Measurements from ENCODE around the gene PRMT1. TPM values are rescaled to one million over a fixed set of nuclear protein-coding genes. Genes with fewer than 3 reads are reported as not detected.
A peak's percentile ranks its signal among the peaks of the same experiment; 100 is the strongest.

The PRMT1 gene
- polyA plus RNA-seq, 3 donors: 60.1 to 94.4 (median 74.3) TPM

GRCh38 chr19:49687150-49687549, 10.1 kb downstream of the PRMT1 start:
- peaks cover 17 to 33% of the 10 kb centered on the region in 2 donors for H3K27me3 ChIP-seq (ENCODE audit: control insufficient read depth in 2 of 2, insufficient read depth in 2 of 2, low read length in 2 of 2)
- H3K36me3 Mint-ChIP-seq: peaks cover 61 to 70% of the 10 kb centered on the region in 2 donors
- H3K9ac ChIP-seq (ENCODE audit: insufficient read depth, low read length, poor library complexity, severe bottlenecking): no peak overlapping the region
- H4K20me1 ChIP-seq (ENCODE audit: insufficient read depth, low read length): peaks cover 5% of the 10 kb centered on the region
- no peak overlapping the region for H3K4me3 ChIP-seq (replicated peaks in 1 of 3; ENCODE audit: low read depth in 2 of 3, low read length in 3 of 3)
- peaks cover 0 to 14% (median 8%) of the 10 kb centered on the region in 7 donors for H3K9me3 Mint-ChIP-seq
- WGBS (ENCODE audit: insufficient coverage): 77% methylated on average over 7 of the region's 12 CpGs
- intact Hi-C loops (cut with micrococcal nuclease): no loop called here
- TF ChIP-seq CTCF (IDR thresholded peaks at IDR 0.05): no peak
- peaks cover 38 to 40% (median 38%) of the 10 kb centered on the region in 3 donors for H3K27me3 Mint-ChIP-seq (ENCODE audit: low read depth in 3 of 3)
- peaks cover 28 to 42% of the 10 kb centered on the region in 2 donors for H3K36me3 ChIP-seq (replicated peaks in 1 of 2; ENCODE audit: control insufficient read depth in 1 of 2, insufficient read depth in 2 of 2, low read length in 2 of 2)
- no peak for DNase-seq
- peaks cover 32% of the 10 kb centered on the region for H3K4me1 Mint-ChIP-seq
- peak overlapping the region in 2 of 7 donors; percentile 54 to 59 for H3K27ac Mint-ChIP-seq
- no peak overlapping the region for H3K4me2 ChIP-seq (replicated peaks; ENCODE audit: extremely low read depth, low read length, poor library complexity, severe bottlenecking)
- peaks cover 29 to 34% of the 10 kb centered on the region in 2 donors for H3K4me1 ChIP-seq (ENCODE audit: control insufficient read depth in 1 of 2, insufficient read depth in 2 of 2, low read length in 2 of 2)
- H3K27ac ChIP-seq (ENCODE audit: low read depth in 1 of 2, low read length in 2 of 2): no peak overlapping the region
- H3K9me3 ChIP-seq (replicated peaks in 1 of 2; ENCODE audit: control insufficient read depth in 1 of 2, insufficient read depth in 1 of 2, low read length in 2 of 2): peaks cover 0 to 11% of the 10 kb centered on the region in 2 donors
- H2AFZ ChIP-seq (ENCODE audit: insufficient read depth, low read depth, low read length, poor library complexity, severe bottlenecking): no peak overlapping the region
- H3K4me3 Mint-ChIP-seq: no peak overlapping the region
- no peaks in the 10 kb centered on the region for H3K79me2 ChIP-seq (ENCODE audit: insufficient read depth, low read length)

- Histone ChIP-seq H3K4me1 (ENCODE audit: control insufficient read depth in 1 of 2, insufficient read depth in 2 of 2, low read length in 2 of 2) (peaks cover 29 to 34% of the 10 kb centered on the region in 2 donors), H2AFZ (ENCODE audit: insufficient read depth, low read depth, low read length, poor library complexity, severe bottlenecking) (no peak overlapping the region), H3K36me3 (replicated peaks in 1 of 2; ENCODE audit: control insufficient read depth in 1 of 2, insufficient read depth in 2 of 2, low read length in 2 of 2) (peaks cover 24 to 36% of the 10 kb centered on the region in 2 donors), H4K20me1 (ENCODE audit: insufficient read depth, low read length) (peaks cover 5% of the 10 kb centered on the region), H3K79me2 (ENCODE audit: insufficient read depth, low read length) (no peaks in the 10 kb centered on the region), H3K27ac (ENCODE audit: low read depth in 1 of 2, low read length in 2 of 2) (no peak overlapping the region), H3K9ac (ENCODE audit: insufficient read depth, low read length, poor library complexity, severe bottlenecking) (no peak overlapping the region), H3K4me2 (replicated peaks; ENCODE audit: extremely low read depth, low read length, poor library complexity, severe bottlenecking) (no peak overlapping the region), H3K9me3 (replicated peaks in 1 of 2; ENCODE audit: control insufficient read depth in 1 of 2, insufficient read depth in 1 of 2, low read length in 2 of 2) (peaks cover 0 to 11% of the 10 kb centered on the region in 2 donors), H3K4me3 (replicated peaks in 1 of 3; ENCODE audit: low read depth in 2 of 3, low read length in 3 of 3) (no peak overlapping the region), H3K27me3 (ENCODE audit: control insufficient read depth in 2 of 2, insufficient read depth in 2 of 2, low read length in 2 of 2) (peaks cover 17 to 38% of the 10 kb centered on the region in 2 donors)
- WGBS (ENCODE audit: insufficient coverage): 58% methylated on average over 10 of the region's 26 CpGs
- intact Hi-C loops (cut with micrococcal nuclease): no loop called here
- no peak for TF ChIP-seq CTCF (IDR thresholded peaks at IDR 0.05)
- Mint-ChIP-seq H3K36me3 (peaks cover 56 to 64% of the 10 kb centered on the region in 2 donors), H3K27me3 (ENCODE audit: low read depth in 3 of 3) (peaks cover 44 to 46% (median 44%) of the 10 kb centered on the region in 3 donors), H3K9me3 (peaks cover 0 to 14% (median 8%) of the 10 kb centered on the region in 7 donors), H3K4me1 (peaks cover 37% of the 10 kb centered on the region), H3K4me3 (peak overlapping the region in 1 of 2 donors; percentile 28), H3K27ac (peak overlapping the region in 1 of 7 donors; percentile 56)
- DNase-seq: no peak
Measured at GRCh38 chr19:49687566-49688316, 10.7 kb downstream of the PRMT1 start.
